HG03064 (cell line): ENCODE results near the gene ANKMY2.
"Not testable (repeated sequence)": the region's sequence is repeated elsewhere in the genome, so short reads cannot be mapped to it uniquely, and the experiment has no call there.

Experiments used
- ATAC-seq: cut with Tn5 transposase; IDR thresholded peaks from one replicate; pipeline ENCODE4 v1.9.1; 2021; ENCODE audit warnings: low read depth; ENCODE audit not compliant: unreplicated experiment

The ANKMY2 gene

GRCh38 chr7:16645593-16646471, at the start of gene ANKMY2, which contains the start of gene BZW2:
Gene ANKMY2, minus strand, starts transcription at chr7:16645754. Its CDS starts 181 bp downstream, at chr7:16645573.
Gene BZW2, plus strand, starts transcription at chr7:16646181. Its CDS starts 19,263 bp downstream, at chr7:16665444.
- ATAC-seq, result peak; percentile 95

DNA sequence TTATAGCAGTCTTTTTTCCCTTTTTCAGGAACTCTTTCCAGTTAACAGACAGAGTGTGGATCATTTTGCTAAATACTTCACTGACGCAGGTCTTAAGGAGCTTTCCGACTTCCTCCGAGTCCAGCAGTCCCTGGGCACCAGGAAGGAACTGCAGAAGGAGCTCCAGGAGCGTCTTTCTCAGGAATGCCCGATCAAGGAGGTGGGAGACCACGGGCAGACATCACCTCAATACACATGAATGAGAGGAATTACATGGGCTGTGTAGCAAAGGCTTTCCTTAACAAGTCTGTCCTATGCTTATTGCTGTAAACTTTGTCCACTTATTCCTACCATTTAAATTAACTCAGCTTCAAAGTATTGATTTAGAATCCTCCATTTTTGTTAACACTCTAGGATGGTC, 49.3 kb upstream of the ANKMY2 start:
- ATAC-seq, result no peak

- no peak for ATAC-seq
These were observed 48.2 kb upstream of the ANKMY2 start for GRCh38 chr7:16693601-16694318.

DNA sequence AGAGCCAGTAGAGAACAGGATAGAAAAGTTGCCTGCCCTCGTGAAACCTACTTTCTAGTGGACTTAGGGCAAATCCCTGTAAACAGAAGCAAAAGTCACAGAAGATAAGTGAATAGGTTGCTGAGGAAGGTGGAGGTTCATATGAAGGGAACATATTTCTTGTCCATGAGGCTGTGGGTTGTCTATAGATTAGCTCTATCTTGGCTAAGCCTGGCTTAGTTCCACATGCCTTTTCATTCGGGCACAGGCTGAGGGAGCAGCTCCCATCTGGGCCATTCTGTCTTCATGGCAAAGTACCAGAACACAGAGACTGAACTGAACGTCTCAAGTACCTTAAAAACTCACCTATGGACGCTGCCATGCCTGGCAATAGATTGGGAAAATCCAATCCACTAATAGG, 45.7 kb upstream of the ANKMY2 start:
- ATAC-seq, result no peak

GRCh38 chr7:16688249-16688648, 42.7 kb upstream of the ANKMY2 start:
- no peak for ATAC-seq

DNA sequence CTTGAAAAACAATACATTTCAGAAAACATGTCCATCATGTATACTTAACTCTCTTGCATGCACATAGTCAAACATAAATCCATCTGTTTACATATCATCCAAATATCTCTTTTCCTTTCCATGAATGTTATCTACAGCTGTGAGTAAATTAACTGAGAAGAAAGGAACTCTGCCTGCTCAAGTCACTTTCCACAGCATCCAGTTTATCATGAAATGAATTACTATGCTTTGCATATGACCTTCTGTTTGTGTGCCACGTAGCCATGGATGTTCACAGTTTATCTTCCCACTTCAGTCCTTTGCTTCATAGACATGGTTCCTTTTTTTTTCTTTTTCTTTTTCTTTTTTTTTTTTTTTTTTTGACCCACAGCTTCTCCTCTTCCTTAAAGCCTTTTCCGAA, 40.0 kb upstream of the ANKMY2 start:
- no peak for ATAC-seq

DNA sequence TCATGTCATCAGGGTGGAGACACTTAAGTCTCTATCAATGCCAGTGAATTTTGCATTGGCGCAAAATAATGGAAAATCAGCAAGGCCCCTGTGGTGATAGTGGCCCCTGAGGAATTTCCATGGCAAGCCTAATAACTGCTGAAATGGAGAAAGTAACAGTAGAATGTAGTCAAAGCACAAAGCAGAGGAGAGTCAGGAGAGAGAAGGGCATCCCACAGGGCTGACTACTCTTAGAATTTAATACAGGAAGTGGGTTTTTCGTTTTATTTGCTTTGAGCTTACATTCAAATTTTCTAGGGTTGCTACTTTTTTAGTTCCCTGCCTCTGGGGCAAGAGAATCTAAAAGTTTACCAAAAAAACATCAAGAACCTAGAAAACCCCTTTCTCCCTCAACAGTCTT, 39.4 kb upstream of the ANKMY2 start:
- no peak for ATAC-seq

DNA sequence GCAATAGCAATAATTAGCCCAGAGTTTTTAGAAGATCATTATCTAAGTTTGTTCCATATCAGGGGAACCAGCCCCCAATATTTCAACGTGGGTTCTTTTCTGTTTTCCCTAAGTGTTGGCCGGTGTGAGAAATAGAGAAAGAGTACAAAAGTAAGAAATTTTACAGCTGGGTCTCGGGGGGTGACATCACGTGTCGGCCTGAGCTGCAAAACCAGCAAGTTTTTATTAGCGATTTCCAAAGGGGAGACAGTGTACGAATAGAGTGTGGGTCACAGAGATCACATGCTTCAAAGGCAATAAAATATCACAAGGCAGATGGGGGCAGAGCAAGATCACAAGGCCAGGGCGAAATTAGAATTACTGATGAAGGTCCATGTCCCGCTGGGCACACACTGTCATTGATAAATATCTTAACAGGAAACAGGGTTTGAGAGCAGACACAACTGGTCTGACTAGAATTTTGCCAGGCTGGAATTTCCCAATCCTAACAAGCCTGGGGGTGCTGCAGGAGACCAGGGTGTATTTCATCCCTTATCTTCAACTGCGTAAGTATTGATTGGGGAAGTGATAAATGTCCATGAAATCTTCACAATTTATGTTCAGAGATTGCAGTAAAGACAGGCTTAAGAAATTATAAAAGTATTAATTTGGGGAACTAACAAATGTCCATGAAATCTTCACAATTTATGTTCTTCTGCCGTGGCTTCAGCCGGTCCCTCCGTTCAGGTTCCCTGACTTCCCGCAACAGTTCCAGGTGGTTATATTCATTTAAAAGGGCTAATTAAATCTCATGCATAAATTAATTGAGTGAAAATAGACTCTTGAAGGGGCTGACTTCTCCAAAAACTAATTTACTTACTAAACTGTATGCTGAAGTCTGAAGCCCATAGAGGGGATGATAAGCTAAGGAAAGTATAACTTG, 33.4 kb upstream of the ANKMY2 start:
- ATAC-seq, result not testable (repeated sequence)

GRCh38 chr7:16677978-16678494, 32.5 kb upstream of the ANKMY2 start:
- no peak for ATAC-seq

DNA sequence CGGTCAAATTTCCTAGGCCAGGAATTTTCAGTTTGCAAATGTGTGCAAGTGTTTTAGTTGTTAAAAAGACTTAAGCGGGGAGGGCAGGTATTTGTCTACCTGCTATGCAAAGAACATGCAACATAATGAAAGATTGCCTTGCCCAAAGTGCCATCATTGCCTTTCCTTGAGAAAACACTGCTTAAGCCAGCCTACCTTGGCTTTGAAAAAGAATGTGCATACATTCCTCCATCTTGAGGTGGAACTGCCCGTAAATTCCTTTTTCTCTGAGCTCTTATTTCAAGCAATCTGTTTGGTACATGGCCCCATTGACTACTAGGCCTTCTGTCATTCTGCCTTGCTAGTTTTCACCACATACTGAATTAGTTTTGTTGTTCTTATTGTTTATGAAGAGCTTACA, 29.7 kb upstream of the ANKMY2 start:
- no peak for ATAC-seq

DNA sequence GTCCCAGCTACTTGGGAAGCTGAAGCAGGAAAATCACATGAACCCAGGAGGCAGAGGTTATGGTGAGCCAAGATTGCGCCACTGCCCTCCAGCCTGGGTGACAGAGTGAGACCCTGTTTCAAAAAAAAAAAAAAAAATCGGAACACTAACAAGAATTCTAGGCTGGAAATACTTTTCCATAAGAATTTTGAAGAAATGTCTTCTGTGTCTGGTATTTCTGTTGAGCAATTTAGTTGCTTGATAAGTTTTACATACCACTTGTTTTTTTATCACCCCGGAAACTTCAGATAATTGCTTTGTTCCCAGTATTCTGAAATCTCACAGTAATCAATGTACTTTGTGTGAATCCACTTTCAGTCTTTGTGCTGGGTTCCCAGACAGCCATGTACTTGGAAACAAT, 26.3 kb upstream of the ANKMY2 start:
- ATAC-seq, result no peak

- ATAC-seq, result no peak
These were observed 25.3 kb upstream of the ANKMY2 start for GRCh38 chr7:16670731-16671344.

- no peak for ATAC-seq
These were observed 24.5 kb upstream of the ANKMY2 start for GRCh38 chr7:16670021-16670420.

GRCh38 chr7:16669581-16669980, 24.0 kb upstream of the ANKMY2 start:
- no peak for ATAC-seq

GRCh38 chr7:16668978-16669377, 23.4 kb upstream of the ANKMY2 start:
- no peak for ATAC-seq

DNA sequence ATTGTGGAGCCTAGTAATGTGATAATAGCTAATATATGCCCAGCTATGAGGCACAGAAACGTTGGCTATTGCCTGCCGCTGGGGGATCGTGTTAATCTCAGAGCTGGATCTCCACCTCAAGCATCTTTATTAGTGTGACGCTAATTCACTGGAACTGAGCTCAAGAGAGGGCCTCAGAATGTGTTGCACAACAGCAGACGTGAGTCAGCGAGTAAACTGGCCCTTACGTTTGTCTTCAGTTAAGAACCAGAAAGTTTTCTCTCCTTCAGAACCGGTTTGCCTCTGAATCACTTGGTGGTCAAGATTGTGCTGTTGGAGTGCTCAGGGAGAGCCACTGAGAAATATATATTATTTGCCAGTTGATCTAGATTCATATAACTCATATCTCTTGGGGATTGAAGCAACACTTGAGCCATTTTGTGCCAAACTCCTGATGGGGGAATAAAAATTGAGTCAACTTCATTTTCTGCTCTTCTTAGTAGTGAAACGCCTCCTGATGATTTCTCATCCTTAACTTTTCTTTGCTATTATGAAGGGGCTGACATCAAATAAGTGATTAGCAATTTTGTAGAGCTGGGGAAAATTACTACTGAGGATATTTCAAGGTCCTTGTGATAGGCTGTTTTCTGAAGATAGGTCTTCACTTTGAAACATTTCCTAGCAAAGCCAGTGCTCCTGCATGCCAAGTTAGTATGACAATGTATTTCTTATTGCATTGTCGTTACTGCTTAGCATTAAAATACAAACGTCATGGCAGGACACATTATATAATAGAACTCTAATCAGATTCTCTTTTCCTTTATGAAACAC, 22.7 kb upstream of the ANKMY2 start:
- no peak for ATAC-seq

GRCh38 chr7:16667355-16667754, 21.8 kb upstream of the ANKMY2 start:
- ATAC-seq, result no peak

GRCh38 chr7:16661924-16662323, 16.4 kb upstream of the ANKMY2 start:
- ATAC-seq, result no peak
